Measurements from ENCODE around the gene FOXK2.
A peak's percentile ranks its signal among the peaks of the same experiment; 100 is the strongest.
"Not testable (repeated sequence)": the region's sequence is repeated elsewhere in the genome, so short reads cannot be mapped to it uniquely, and the experiment has no call there.

Gene FOXK2

DNA sequence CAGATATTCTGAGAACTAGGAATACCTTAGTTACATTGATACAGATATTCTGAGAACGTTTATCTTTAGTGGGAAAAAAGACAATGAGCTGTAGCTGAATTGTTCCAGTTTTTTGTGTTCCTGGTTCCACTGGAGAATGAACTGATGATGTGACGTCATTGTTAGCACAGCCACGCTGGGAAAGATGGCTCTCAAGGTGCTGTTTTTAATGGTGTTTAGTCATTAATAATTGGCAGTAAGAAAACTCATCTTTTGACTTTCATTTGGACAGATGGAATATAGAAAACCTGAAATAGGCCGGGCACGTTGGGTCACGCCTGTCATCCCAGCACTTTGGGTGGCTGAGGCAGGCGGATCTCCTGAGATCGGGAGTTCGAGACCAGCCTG lies 10.4 kb downstream of the FOXK2 start:
- ChIA-PET POLR2A (ENCODE audit: low non-redundant PET) (no interaction called here), CTCF (interaction anchor here (0.7 kb wide), 1 partner anchor 14 kb away, joined by 3 read pairs; no protein-coding TSS in a partner anchor)
- peak overlapping the region; percentile 92 for H3K27ac ChIP-seq
- DNase-seq (ENCODE audit: low spot score) = no peak
- TF ChIP-seq, protein P1, sequence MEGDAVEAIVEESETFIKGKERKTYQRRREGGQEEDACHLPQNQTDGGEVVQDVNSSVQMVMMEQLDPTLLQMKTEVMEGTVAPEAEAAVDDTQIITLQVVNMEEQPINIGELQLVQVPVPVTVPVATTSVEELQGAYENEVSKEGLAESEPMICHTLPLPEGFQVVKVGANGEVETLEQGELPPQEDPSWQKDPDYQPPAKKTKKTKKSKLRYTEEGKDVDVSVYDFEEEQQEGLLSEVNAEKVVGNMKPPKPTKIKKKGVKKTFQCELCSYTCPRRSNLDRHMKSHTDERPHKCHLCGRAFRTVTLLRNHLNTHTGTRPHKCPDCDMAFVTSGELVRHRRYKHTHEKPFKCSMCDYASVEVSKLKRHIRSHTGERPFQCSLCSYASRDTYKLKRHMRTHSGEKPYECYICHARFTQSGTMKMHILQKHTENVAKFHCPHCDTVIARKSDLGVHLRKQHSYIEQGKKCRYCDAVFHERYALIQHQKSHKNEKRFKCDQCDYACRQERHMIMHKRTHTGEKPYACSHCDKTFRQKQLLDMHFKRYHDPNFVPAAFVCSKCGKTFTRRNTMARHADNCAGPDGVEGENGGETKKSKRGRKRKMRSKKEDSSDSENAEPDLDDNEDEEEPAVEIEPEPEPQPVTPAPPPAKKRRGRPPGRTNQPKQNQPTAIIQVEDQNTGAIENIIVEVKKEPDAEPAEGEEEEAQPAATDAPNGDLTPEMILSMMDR (conservative IDR thresholded peaks at IDR 0.05; ENCODE audit: low read depth) = no peak

DNA sequence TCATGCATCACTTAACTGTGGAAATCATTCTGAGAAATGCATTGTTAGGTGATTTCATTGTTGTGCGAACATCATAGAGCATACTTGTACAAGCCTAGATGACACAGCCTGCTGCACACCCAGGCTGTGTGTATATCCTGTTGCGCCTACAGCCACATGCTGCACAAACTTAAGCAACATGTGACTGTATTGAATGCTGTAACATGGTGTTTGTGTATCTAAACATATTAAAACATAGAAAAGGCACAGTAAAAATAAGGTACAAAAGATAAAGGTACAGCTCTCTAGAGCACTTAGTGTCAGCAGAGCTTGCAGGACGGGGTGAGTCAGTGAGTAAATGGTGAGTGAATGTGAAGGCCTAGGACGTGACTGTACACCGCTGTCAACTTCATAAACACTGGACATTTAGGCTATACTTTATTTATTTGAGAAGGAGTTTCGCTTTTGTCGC lies 11.9 kb downstream of the FOXK2 start:
- CTCF ChIA-PET = interaction anchor here (0.5 to 0.6 kb wide), 2 partner anchors 25 to 27 kb away, joined by 3 read pairs; no protein-coding TSS in a partner anchor
- TF ChIP-seq, protein P1 (conservative IDR thresholded peaks at IDR 0.05; ENCODE audit: low read depth) = no peak
- POLR2A ChIA-PET (ENCODE audit: low non-redundant PET) = no interaction called here
- peak overlapping the region; percentile 78 for H3K27ac ChIP-seq
- no peak for DNase-seq (ENCODE audit: low spot score)

DNA sequence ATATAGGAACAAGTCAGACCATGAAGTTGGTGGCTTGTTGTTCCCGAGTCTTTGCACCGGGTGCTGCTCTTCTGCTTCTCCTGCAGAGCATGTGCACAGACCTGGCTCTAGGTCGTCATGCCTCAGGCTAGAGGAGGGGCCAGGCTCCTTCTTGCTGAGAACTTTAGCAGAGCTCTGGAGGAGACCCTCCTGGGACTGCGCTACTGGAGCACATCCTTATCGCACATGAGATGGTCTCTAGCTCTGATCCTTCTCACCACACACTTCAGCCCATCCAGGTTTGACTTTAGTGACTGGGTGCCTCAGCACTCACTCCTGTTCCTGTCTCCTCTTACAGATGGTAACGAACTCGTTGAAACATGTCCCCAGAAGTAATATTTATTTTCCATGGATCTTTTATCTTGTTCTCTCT lies 14.9 kb downstream of the FOXK2 start:
- ChIA-PET POLR2A (ENCODE audit: low non-redundant PET) (no interaction called here), CTCF (interaction anchor here (0.7 to 1.7 kb wide), 2 partner anchors 9 to 17 kb away, joined by 3 to 10 read pairs; no protein-coding TSS in a partner anchor)
- peak overlapping the region; percentile 78 for H3K27ac ChIP-seq
- DNase-seq (ENCODE audit: low spot score) = no peak
- TF ChIP-seq, protein P1 (conservative IDR thresholded peaks at IDR 0.05; ENCODE audit: low read depth) = no peak

DNA sequence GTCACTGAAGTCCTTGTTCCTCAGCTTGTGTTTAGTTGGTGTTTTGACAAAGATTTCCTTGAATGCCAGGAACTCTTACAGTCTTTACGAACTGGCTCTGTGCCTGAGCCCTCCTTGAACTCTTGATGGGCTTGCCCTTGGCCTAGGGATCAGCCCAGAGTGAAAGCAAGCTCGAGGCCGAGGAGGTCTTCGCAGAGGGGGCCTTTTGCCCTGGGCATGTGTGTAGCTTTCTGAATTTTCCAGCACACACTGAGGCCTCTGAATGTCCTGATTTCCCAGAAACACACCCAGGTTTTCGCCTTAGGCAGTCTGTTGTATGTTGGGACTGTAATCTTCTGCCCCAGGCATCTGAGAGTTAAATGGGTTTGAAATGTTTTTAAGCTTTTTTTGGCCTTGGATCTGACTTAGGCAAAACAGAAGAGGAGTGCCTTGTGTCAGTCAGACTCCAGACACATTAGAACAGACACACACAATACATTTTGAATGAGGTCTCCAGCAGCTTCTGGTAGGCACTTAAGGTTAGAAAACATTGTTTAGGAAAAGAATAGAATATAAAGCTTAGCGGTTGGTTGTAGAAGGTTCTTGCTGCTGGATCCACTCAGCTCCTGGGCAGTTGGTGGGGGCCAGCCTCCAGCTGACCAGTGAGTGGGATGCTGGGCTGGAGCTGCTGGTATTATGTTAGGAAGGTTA lies 17.1 kb downstream of the FOXK2 start:
- ChIA-PET CTCF (interaction anchor here (0.6 to 1.5 kb wide), 3 partner anchors 17 to 267 kb away, joined by 3 read pairs; no protein-coding TSS in a partner anchor), POLR2A (ENCODE audit: low non-redundant PET) (no interaction called here)
- no peak for DNase-seq (ENCODE audit: low spot score)
- peak overlapping the region; percentile 91 for H3K27ac ChIP-seq
- TF ChIP-seq, protein P1 (conservative IDR thresholded peaks at IDR 0.05; ENCODE audit: low read depth) = no peak

DNA sequence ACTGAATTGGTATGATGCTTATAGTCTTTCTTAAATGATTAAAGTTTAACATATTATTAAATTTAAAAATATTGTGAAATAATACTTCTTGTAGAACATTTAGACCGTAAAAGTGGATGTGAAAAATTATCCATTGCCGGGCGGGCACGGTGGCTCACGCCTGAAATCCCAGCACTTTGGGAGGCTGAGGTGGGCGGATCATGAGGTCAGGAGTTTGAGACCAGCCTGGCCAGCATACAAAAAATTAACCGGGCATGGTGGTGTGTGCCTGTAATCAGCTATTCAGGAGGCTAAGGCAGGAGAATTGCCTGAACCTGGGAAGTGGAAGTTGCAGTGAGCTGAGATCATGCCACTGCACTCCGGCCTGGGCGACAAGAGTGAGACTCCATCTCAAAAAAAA lies 17.7 kb downstream of the FOXK2 start:
- POLR2A ChIA-PET (ENCODE audit: low non-redundant PET); DNase-seq (ENCODE audit: low spot score): not testable (repeated sequence)
- CTCF ChIA-PET = interaction anchor here (0.6 to 1.5 kb wide), 3 partner anchors 74 to 268 kb away, joined by 3 read pairs; no protein-coding TSS in a partner anchor
- H3K27ac ChIP-seq = peak overlapping the region; percentile 91

DNA sequence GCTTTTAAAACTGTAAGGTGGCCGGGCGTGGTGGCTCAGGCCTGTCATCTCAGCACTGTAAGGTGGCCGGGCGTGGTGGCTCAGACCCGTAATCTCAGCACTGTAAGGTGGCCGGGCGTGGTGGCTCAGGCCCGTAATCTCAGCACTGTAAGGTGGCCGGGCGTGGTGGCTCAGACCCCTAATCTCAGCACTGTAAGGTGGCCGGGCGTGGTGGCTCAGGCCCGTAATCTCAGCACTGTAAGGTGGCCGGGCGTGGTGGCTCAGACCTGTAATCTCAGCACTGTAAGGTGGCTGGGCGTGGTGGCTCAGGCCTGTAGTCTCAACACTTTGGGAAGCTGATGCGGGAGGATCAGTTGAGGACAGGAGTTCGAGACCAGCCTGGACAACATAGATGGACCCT lies 19.5 kb downstream of the FOXK2 start:
- H3K27ac ChIP-seq = peak overlapping the region; percentile 91; the same call in 1 of the 2 replicates
- CTCF ChIA-PET; DNase-seq (ENCODE audit: low spot score); POLR2A ChIA-PET (ENCODE audit: low non-redundant PET): not testable (repeated sequence)

DNA sequence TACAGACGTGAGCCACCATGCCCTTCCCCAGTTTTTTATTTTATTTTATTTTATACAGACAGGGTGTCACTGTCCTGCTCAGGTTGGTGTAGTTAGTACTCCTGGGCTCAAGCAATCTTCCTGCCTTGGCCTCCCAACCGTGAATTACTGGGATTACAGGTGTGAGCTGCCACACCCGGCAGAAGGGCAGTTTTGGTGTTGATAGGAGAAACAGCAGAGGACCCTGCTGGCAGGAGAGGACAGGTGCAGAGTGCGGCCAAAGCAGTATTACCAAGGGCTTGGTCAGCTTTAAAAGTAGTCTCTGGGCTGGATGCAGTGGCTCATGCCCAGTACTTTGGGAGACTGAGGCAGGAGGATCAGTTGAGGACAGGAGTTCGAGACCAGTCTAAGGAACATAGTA lies 22.9 kb downstream of the FOXK2 start:
- ChIA-PET CTCF (no interaction called here), POLR2A (ENCODE audit: low non-redundant PET) (no interaction called here)
- TF ChIP-seq, protein P1 (conservative IDR thresholded peaks at IDR 0.05; ENCODE audit: low read depth) = no peak
- H3K27ac ChIP-seq = 0 out of 2 replicates have a peak overlapping the region, but pooled peaks have one; percentile 4
- DNase-seq (ENCODE audit: low spot score) = no peak

Measured in RWPE1 (cell line).